Esophagus squamous epithelium (tissue), 5 donors: ENCODE data around the gene TFF3. TPM values are rescaled to one million over a fixed set of nuclear protein-coding genes. Genes with fewer than 3 reads are reported as not detected.

Source experiments
- DNase-seq: peaks from one replicate; lab custom pipeline; 2025; lab: John Stamatoyannopoulos, UW
- H3K27ac ChIP-seq, 4 donors: fragments of 200-600 bp; sonication (generic); one replicate each; pipeline ENCODE4 v1.5.1; 2016 to 2019; ENCODE audit warnings: mild to moderate bottlenecking in 1 of 4
- H3K27me3 ChIP-seq, 4 donors: fragments of 200-600 bp; sonication (generic); 1 replicate in 3 of 4; 2 replicates in 1 of 4; pipeline versions ENCODE4 v1.5.1 to v1.6.0; 2017 to 2021; ENCODE audit warnings: antibody characterized with exemption in 1 of 4
- H3K36me3 ChIP-seq, 3 donors: fragments of 200-600 bp; sonication (generic); one replicate each; pipeline ENCODE4 v1.5.1; 2016 to 2019
- H3K4me1 ChIP-seq, 3 donors: fragments of 200-600 bp; sonication (generic); one replicate each; pipeline ENCODE4 v1.5.1; 2017 to 2019
- H3K4me3 ChIP-seq, 4 donors: fragments of 200-600 bp; sonication (generic); 1 replicate in 3 of 4; 2 replicates in 1 of 4; pipeline ENCODE4 v1.5.1; 2016 to 2019; ENCODE audit warnings: mild to moderate bottlenecking in 2 of 4, moderate library complexity in 1 of 4
- H3K9me3 ChIP-seq, 3 donors: fragments of 200-600 bp; sonication (generic); one replicate each; pipeline ENCODE4 v1.5.1; 2016 to 2019
- CTCF ChIP-seq, 6 experiments: fragments of 450-650 bp in 4 of 6; fragments of 200-600 bp in 2 of 6; sonication (generic) in 2 of 6; IDR thresholded peaks; one replicate each; pipeline ENCODE4 v1.5.1; 2016 to 2019; ENCODE audit warnings: antibody characterized with exemption in 6 of 6, mild to moderate bottlenecking in 4 of 6, moderate library complexity in 4 of 6
- POLR2A ChIP-seq, 4 donors: fragments of 450-650 bp; IDR thresholded peaks; one replicate each; pipeline ENCODE4 v1.6.1; 2017; ENCODE audit warnings: antibody characterized with exemption in 4 of 4, mild to moderate bottlenecking in 4 of 4, moderate library complexity in 3 of 4
- whole genome bisulfite sequencing, 2 donors: methylation state at CpG; one replicate each; pipeline ENCODE4 v1.1.5; 2018; 5-methylcytosine and 5-hydroxymethylcytosine counted together
- intact Hi-C: fragments of 100-400 bp; cut with DNase I; formaldehyde crosslinking; loops from one replicate; pipeline ENCODE4 v1.15.0; 2022
- total RNA-seq, 4 donors: library from RNA; depleted of rRNA; stranded (reverse); fragments of >200 nt; gene quantifications; one replicate each; pipeline ENCODE4 v1.1.0, GENCODE V29; 2016
- donor health status: DM: yes; HTN: yes; CAD: no.

TFF3 gene
- total RNA-seq, 4 donors from 2014 or later = 1.4 to 15.1 (median 7.2) TPM; not detected in 1

- WGBS, 2 donors = 45 to 47% methylated on average over 6 of the region's 6 CpGs
- Histone ChIP-seq H3K27me3 (peaks cover 0 to 37% (median 0%) of the 10 kb centered on the region in 4 donors), H3K4me1 (no peaks in the 10 kb centered on the region), H3K36me3 (no peaks in the 10 kb centered on the region), H3K27ac (no peak overlapping the region), H3K9me3 (peaks cover 0 to 36% (median 13%) of the 10 kb centered on the region in 3 donors), H3K4me3 (no peak overlapping the region)
- intact Hi-C loops = no loop called here
- no peak for TF ChIP-seq CTCF (IDR thresholded peaks at IDR 0.05)
- no peak for TF ChIP-seq POLR2A (IDR thresholded peaks at IDR 0.05)
- DNase-seq = no peak
Observed at GRCh38 chr21:42356650-42357049, 41.4 kb upstream of the TFF3 start.

GRCh38 chr21:42356046-42356445, 40.8 kb upstream of the TFF3 start:
- no peak overlapping the region for H3K4me3 ChIP-seq
- no peak for DNase-seq
- WGBS, 2 donors = 78% methylated on average over 2 of the region's 2 CpGs
- no peak overlapping the region for H3K27ac ChIP-seq
- peaks cover 0 to 36% (median 13%) of the 10 kb centered on the region in 3 donors for H3K9me3 ChIP-seq
- TF ChIP-seq CTCF (IDR thresholded peaks at IDR 0.05) = no peak
- no peak for TF ChIP-seq POLR2A (IDR thresholded peaks at IDR 0.05)
- no peaks in the 10 kb centered on the region for H3K4me1 ChIP-seq
- H3K27me3 ChIP-seq = peaks cover 0 to 31% (median 0%) of the 10 kb centered on the region in 4 donors
- intact Hi-C loops = no loop called here
- no peaks in the 10 kb centered on the region for H3K36me3 ChIP-seq

- intact Hi-C loops = no loop called here
- DNase-seq = no peak
Observed at GRCh38 chr21:42353623-42354022, 38.4 kb upstream of the TFF3 start.

GRCh38 chr21:42352441-42353095, 37.4 kb upstream of the TFF3 start:
- DNase-seq = no peak
- no peaks in the 10 kb centered on the region for H3K36me3 ChIP-seq
- no peak overlapping the region for H3K4me3 ChIP-seq
- no peak overlapping the region for H3K27ac ChIP-seq
- H3K4me1 ChIP-seq = no peaks in the 10 kb centered on the region
- TF ChIP-seq POLR2A (IDR thresholded peaks at IDR 0.05) = no peak
- TF ChIP-seq CTCF (IDR thresholded peaks at IDR 0.05) = no peak
- peaks cover 0 to 27% (median 8%) of the 10 kb centered on the region in 3 donors for H3K9me3 ChIP-seq
- peaks cover 0 to 27% (median 0%) of the 10 kb centered on the region in 4 donors for H3K27me3 ChIP-seq
- WGBS, 2 donors = 82 to 93% methylated on average over 10 to 12 of the region's 14 CpGs
- intact Hi-C loops = no loop called here

More at GRCh38 chr21:42353623-42354022, 38.4 kb upstream of the TFF3 start:
- Histone ChIP-seq H3K27me3 (peaks cover 0 to 26% (median 0%) of the 10 kb centered on the region in 4 donors), H3K4me3 (no peak overlapping the region), H3K4me1 (no peaks in the 10 kb centered on the region), H3K36me3 (no peaks in the 10 kb centered on the region), H3K27ac (no peak overlapping the region), H3K9me3 (peaks cover 0 to 30% (median 8%) of the 10 kb centered on the region in 3 donors)
- TF ChIP-seq POLR2A (IDR thresholded peaks at IDR 0.05) (no peak), CTCF (IDR thresholded peaks at IDR 0.05) (no peak)
- WGBS, 2 donors = 71 to 90% methylated on average over 5 of the region's 5 CpGs

- Histone ChIP-seq H3K27me3 (peaks cover 0 to 32% (median 0%) of the 10 kb centered on the region in 4 donors), H3K4me1 (no peaks in the 10 kb centered on the region), H3K27ac (no peak overlapping the region), H3K9me3 (peaks cover 0 to 20% (median 8%) of the 10 kb centered on the region in 3 donors), H3K4me3 (no peak overlapping the region), H3K36me3 (no peaks in the 10 kb centered on the region)
- intact Hi-C loops = no loop called here
- TF ChIP-seq POLR2A (IDR thresholded peaks at IDR 0.05) (no peak), CTCF (IDR thresholded peaks at IDR 0.05) (no peak)
- DNase-seq = no peak
- 67 to 74% methylated on average over 10 to 11 of the region's 11 CpGs for WGBS, 2 donors
Observed at GRCh38 chr21:42351626-42352440, 36.6 kb upstream of the TFF3 start.
